GM23338 (cell line): Measurements from ENCODE around the gene FAM53A. TPM values are rescaled to one million over a fixed set of nuclear protein-coding genes. Genes with fewer than 3 reads are reported as not detected.

Experiments used
- ATAC-seq: fragments of 200-7000 bp; cut with Tn5 transposase; 3 replicates; pipeline ENCODE4 v1.9.1; 2020
- DNase-seq: peaks from one replicate; pipeline ENCODE4 v3.0.0-alpha.2; 2015; ENCODE audit warnings: low spot score
- H2AFZ ChIP-seq: fragments of 200-600 bp; sonication (generic); 2 replicates; pipeline ENCODE4 v1.8.0; 2016; ENCODE audit warnings: antibody characterized with exemption, mild to moderate bottlenecking, moderate library complexity
- H3F3A ChIP-seq: fragments of 200-600 bp; sonication (generic); replicated peaks from 2 replicates; pipeline ENCODE4 v1.8.0; 2017; ENCODE audit warnings: antibody characterized with exemption, mixed run types, low read depth
- H3K27ac ChIP-seq: fragments of 200-600 bp; sonication (generic); 2 replicates; pipeline ENCODE4 v1.6.1; 2016; ENCODE audit warnings: low read depth
- H3K27me3 ChIP-seq: fragments of 200-600 bp; sonication (generic); 2 replicates; pipeline ENCODE4 v1.8.0; 2016; ENCODE audit warnings: mild to moderate bottlenecking, mixed run types, moderate library complexity; ENCODE audit not compliant: insufficient read depth
- H3K36me3 ChIP-seq: fragments of 200-600 bp; sonication (generic); 2 replicates; pipeline ENCODE4 v1.8.0; 2016; ENCODE audit warnings: mild to moderate bottlenecking; ENCODE audit not compliant: insufficient read depth
- H3K4me1 ChIP-seq: fragments of 200-600 bp; sonication (generic); 2 replicates; pipeline ENCODE4 v1.8.0; 2016; ENCODE audit warnings: mild to moderate bottlenecking, moderate library complexity; ENCODE audit not compliant: insufficient read depth
- H3K4me2 ChIP-seq: fragments of 200-600 bp; sonication (generic); 2 replicates; pipeline ENCODE4 v1.7.1; 2017; ENCODE audit warnings: mixed run types
- H3K4me3 ChIP-seq: fragments of 200-600 bp; sonication (generic); 2 replicates; pipeline ENCODE4 v1.6.1; 2016; ENCODE audit warnings: mixed run types
- H3K79me2 ChIP-seq: fragments of 200-600 bp; sonication (generic); replicated peaks from 2 replicates; pipeline ENCODE4 v1.8.0; 2017; ENCODE audit warnings: mild to moderate bottlenecking; ENCODE audit not compliant: insufficient read depth
- H3K9me2 ChIP-seq: fragments of 200-600 bp; sonication (generic); 2 replicates; pipeline ENCODE4 v1.8.0; 2017; ENCODE audit not compliant: insufficient read depth
- H4K20me1 ChIP-seq: fragments of 200-600 bp; sonication (generic); replicated peaks from 2 replicates; pipeline ENCODE4 v1.8.0; 2017; ENCODE audit warnings: mild to moderate bottlenecking; ENCODE audit not compliant: insufficient read depth
- H3K27ac Mint-ChIP-seq: 2 replicates; pipeline ENCODE4 v1.8.0; 2020; ENCODE audit warnings: inconsistent platforms, mild to moderate bottlenecking, moderate library complexity, mixed read lengths
- H3K27me3 Mint-ChIP-seq: 3 replicates; pipeline ENCODE4 v1.8.0; 2022; ENCODE audit warnings: low read depth, mild to moderate bottlenecking, moderate library complexity, mixed read lengths, inconsistent platforms; ENCODE audit not compliant: insufficient read depth, poor library complexity
- H3K36me3 Mint-ChIP-seq: 3 replicates; pipeline ENCODE4 v1.8.0; 2021; ENCODE audit warnings: low read depth, mild to moderate bottlenecking, inconsistent platforms, moderate library complexity, mixed read lengths
- H3K4me1 Mint-ChIP-seq: 3 replicates; pipeline ENCODE4 v1.8.0; 2020; ENCODE audit warnings: mild to moderate bottlenecking, inconsistent platforms, mixed read lengths
- H3K4me3 Mint-ChIP-seq: 3 replicates; pipeline ENCODE4 v1.8.0; 2021; ENCODE audit warnings: moderate library complexity, mild to moderate bottlenecking, inconsistent platforms, mixed read lengths
- H3K9me3 Mint-ChIP-seq: 3 replicates; pipeline ENCODE4 v1.8.0; 2020; ENCODE audit warnings: moderate library complexity, mild to moderate bottlenecking, inconsistent platforms, mixed read lengths
- CREB1 ChIP-seq: fragments of 250-450 bp; sonication (Bioruptor Pico); IDR thresholded peaks from 2 replicates; pipeline ENCODE4 v1.5.0; 2020; ENCODE audit warnings: low read depth, mild to moderate bottlenecking, moderate library complexity
- CTCF ChIP-seq, 2 experiments: fragments of 200-600 bp in 1 of 2; sonication (generic) in 1 of 2; conservative IDR thresholded peaks; 2 replicates each; pipeline versions ENCODE4 v1.5.1 to v1.6.1; 2016 to 2017; ENCODE audit warnings: antibody characterized with exemption in 2 of 2, low read depth in 2 of 2, mild to moderate bottlenecking in 2 of 2, moderate library complexity in 1 of 2
- EZH2 ChIP-seq: fragments of 200-600 bp; sonication (generic); IDR thresholded peaks from one replicate; pipeline ENCODE4 v1.8.0; 2017; ENCODE audit warnings: antibody characterized with exemption, mild to moderate bottlenecking, low read depth; ENCODE audit not compliant: unreplicated experiment
- EZH2phosphoT487 ChIP-seq: fragments of 200-600 bp; sonication (generic); IDR thresholded peaks from one replicate; pipeline ENCODE4 v1.8.1; 2018; ENCODE audit warnings: antibody characterized with exemption; ENCODE audit not compliant: unreplicated experiment
- JUNB ChIP-seq: IDR thresholded peaks from one replicate; pipeline ENCODE4 v1.6.1; 2016; ENCODE audit warnings: antibody characterized with exemption; ENCODE audit not compliant: unreplicated experiment
- NANOG ChIP-seq: IDR thresholded peaks from 2 replicates; pipeline ENCODE4 v1.6.1; 2016; ENCODE audit warnings: antibody characterized with exemption, borderline replicate concordance
- POLR2AphosphoS5 ChIP-seq: IDR thresholded peaks from 2 replicates; pipeline ENCODE4 v1.6.1; 2016; ENCODE audit warnings: antibody characterized with exemption, low read depth
- STAT1 ChIP-seq: IDR thresholded peaks from one replicate; pipeline ENCODE4 v1.6.1; 2016; ENCODE audit warnings: antibody characterized with exemption; ENCODE audit not compliant: unreplicated experiment
- ZNF114 ChIP-seq: fragments of 250-450 bp; sonication (Bioruptor Pico); IDR thresholded peaks from 2 replicates; pipeline ENCODE4 v1.5.0; 2020; ENCODE audit warnings: mild to moderate bottlenecking, moderate library complexity
- ZNF331 ChIP-seq: fragments of 250-450 bp; sonication (Bioruptor Pico); IDR thresholded peaks from 2 replicates; pipeline ENCODE4 v1.5.0; 2020; ENCODE audit warnings: low read depth, mild to moderate bottlenecking, moderate library complexity
- ZNF462 ChIP-seq: fragments of 250-450 bp; sonication (Bioruptor Pico); IDR thresholded peaks from 2 replicates; pipeline ENCODE4 v1.5.0; 2020; ENCODE audit warnings: mild to moderate bottlenecking, moderate library complexity
- polyA plus RNA-seq: library from polyadenylated mRNA; unstranded; fragments of >200 nt; fragmentation: Nextera tagmentation; extraction: Ambion mirVana; gene quantifications from 2 replicates; pipeline ENCODE4 v1.2.1, GENCODE V29; 2016
- total RNA-seq: library from RNA; depleted of rRNA; stranded (reverse); fragments of >200 nt; shearing (Covaris generic); gene quantifications from 2 replicates; pipeline ENCODE4 v1.2.3, GENCODE V29; 2014
- TF ChIP-seq, protein P1 (sequence below): IDR thresholded peaks from one replicate; pipeline ENCODE4 v1.6.1; 2018; ENCODE audit warnings: antibody characterized with exemption; ENCODE audit not compliant: unreplicated experiment
- TF ChIP-seq, protein P2 (sequence below): IDR thresholded peaks from 2 replicates; pipeline ENCODE4 v1.6.1; 2016; ENCODE audit warnings: antibody characterized with exemption

The FAM53A gene
- total and polyA plus RNA-seq, 2 experiments from 2014 or later, result 1.1 to 3.1 TPM

GRCh38 chr4:1717129-1718094 lies 33.3 kb upstream of the FAM53A start:
- Mint-ChIP-seq H3K9me3 (no peaks in the 10 kb centered on the region; the same call in 2 of the 3 replicates), H3K4me1 (peaks cover 19% of the 10 kb centered on the region), H3K27me3 (peaks cover 19% of the 10 kb centered on the region), H3K36me3 (peaks cover 12% of the 10 kb centered on the region), H3K27ac (no peak overlapping the region), H3K4me3 (no peak overlapping the region)
- peaks cover 17% of the 10 kb centered on the region for H3F3A ChIP-seq
- H3K27me3 ChIP-seq, result no peaks in the 10 kb centered on the region
- H3K4me1 ChIP-seq, result peaks cover 18% of the 10 kb centered on the region; the same call in 1 of the 2 replicates
- H3K4me2 ChIP-seq, result no peak overlapping the region
- DNase-seq, result no peak
- TF ChIP-seq ZNF331 (CRISPR knock-in tag) (no peak), CTCF (conservative IDR thresholded peaks at IDR 0.05; ENCODE audit: low read depth in 2 of 2) (no peak), JUNB (no peak), CREB1 (CRISPR knock-in tag) (no peak), POLR2AphosphoS5 (no peak), NANOG (no peak), STAT1 (no peak), EZH2phosphoT487 (no peak), EZH2 (no peak), ZNF462 (CRISPR knock-in tag) (no peak), ZNF114 (CRISPR knock-in tag) (no peak)
- TF ChIP-seq, protein P1, sequence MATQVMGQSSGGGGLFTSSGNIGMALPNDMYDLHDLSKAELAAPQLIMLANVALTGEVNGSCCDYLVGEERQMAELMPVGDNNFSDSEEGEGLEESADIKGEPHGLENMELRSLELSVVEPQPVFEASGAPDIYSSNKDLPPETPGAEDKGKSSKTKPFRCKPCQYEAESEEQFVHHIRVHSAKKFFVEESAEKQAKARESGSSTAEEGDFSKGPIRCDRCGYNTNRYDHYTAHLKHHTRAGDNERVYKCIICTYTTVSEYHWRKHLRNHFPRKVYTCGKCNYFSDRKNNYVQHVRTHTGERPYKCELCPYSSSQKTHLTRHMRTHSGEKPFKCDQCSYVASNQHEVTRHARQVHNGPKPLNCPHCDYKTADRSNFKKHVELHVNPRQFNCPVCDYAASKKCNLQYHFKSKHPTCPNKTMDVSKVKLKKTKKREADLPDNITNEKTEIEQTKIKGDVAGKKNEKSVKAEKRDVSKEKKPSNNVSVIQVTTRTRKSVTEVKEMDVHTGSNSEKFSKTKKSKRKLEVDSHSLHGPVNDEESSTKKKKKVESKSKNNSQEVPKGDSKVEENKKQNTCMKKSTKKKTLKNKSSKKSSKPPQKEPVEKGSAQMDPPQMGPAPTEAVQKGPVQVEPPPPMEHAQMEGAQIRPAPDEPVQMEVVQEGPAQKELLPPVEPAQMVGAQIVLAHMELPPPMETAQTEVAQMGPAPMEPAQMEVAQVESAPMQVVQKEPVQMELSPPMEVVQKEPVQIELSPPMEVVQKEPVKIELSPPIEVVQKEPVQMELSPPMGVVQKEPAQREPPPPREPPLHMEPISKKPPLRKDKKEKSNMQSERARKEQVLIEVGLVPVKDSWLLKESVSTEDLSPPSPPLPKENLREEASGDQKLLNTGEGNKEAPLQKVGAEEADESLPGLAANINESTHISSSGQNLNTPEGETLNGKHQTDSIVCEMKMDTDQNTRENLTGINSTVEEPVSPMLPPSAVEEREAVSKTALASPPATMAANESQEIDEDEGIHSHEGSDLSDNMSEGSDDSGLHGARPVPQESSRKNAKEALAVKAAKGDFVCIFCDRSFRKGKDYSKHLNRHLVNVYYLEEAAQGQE, result no peak
- TF ChIP-seq, protein P2, sequence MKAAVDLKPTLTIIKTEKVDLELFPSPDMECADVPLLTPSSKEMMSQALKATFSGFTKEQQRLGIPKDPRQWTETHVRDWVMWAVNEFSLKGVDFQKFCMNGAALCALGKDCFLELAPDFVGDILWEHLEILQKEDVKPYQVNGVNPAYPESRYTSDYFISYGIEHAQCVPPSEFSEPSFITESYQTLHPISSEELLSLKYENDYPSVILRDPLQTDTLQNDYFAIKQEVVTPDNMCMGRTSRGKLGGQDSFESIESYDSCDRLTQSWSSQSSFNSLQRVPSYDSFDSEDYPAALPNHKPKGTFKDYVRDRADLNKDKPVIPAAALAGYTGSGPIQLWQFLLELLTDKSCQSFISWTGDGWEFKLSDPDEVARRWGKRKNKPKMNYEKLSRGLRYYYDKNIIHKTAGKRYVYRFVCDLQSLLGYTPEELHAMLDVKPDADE, result no peak
- H3K27ac ChIP-seq, result no peak overlapping the region
- H3K36me3 ChIP-seq, result no peaks in the 10 kb centered on the region
- no peaks in the 10 kb centered on the region for H3K9me2 ChIP-seq
- no peak overlapping the region for H2AFZ ChIP-seq
- no peak overlapping the region for H3K4me3 ChIP-seq
- H3K79me2 ChIP-seq, result peaks cover 33% of the 10 kb centered on the region
- peaks cover 7% of the 10 kb centered on the region for H4K20me1 ChIP-seq
- ATAC-seq, result no peak
